GM21515 (cell line): ENCODE results near the gene DNMT3L.

Experiments used
- ATAC-seq: cut with Tn5 transposase; IDR thresholded peaks from one replicate; pipeline ENCODE4 v1.9.1; 2021; ENCODE audit not compliant: unreplicated experiment

DNMT3L gene

GRCh38 chr21:44279354-44280260, 17.9 kb upstream of the DNMT3L start:
- no peak for ATAC-seq

GRCh38 chr21:44275041-44275440, 13.3 kb upstream of the DNMT3L start:
- ATAC-seq, result no peak

- ATAC-seq, result no peak
Measured at GRCh38 chr21:44273046-44273445, 11.3 kb upstream of the DNMT3L start.

GRCh38 chr21:44272284-44272858, 10.7 kb upstream of the DNMT3L start:
- ATAC-seq, result no peak

- ATAC-seq, result no peak
Measured at GRCh38 chr21:44271558-44272283, 10.0 kb upstream of the DNMT3L start.

GRCh38 chr21:44269090-44269489, 7.4 kb upstream of the DNMT3L start:
- ATAC-seq, result no peak

- no peak for ATAC-seq
Measured at GRCh38 chr21:44267655-44268142, 6.0 kb upstream of the DNMT3L start.

- ATAC-seq, result no peak
Measured at GRCh38 chr21:44265734-44266270, 4.1 kb upstream of the DNMT3L start.

GRCh38 chr21:44263768-44264167, 2.1 kb upstream of the DNMT3L start:
- no peak for ATAC-seq

- ATAC-seq, result no peak
Measured at GRCh38 chr21:44263221-44263760, 1.6 kb upstream of the DNMT3L start.

GRCh38 chr21:44262338-44263056, 800 bp upstream of the DNMT3L start:
- no peak for ATAC-seq

GRCh38 chr21:44260791-44261631, 686 bp downstream of the DNMT3L start:
- no peak for ATAC-seq

GRCh38 chr21:44260066-44260465, 1.6 kb downstream of the DNMT3L start:
- ATAC-seq, result no peak

GRCh38 chr21:44259082-44259705, 2.5 kb downstream of the DNMT3L start:
- ATAC-seq, result no peak

- ATAC-seq, result no peak
Measured at GRCh38 chr21:44258056-44258725, 3.5 kb downstream of the DNMT3L start.

- no peak for ATAC-seq
Measured at GRCh38 chr21:44255511-44255981, 6.2 kb downstream of the DNMT3L start.

- ATAC-seq, result no peak
Measured at GRCh38 chr21:44253832-44254710, 7.6 kb downstream of the DNMT3L start.
